GM23338 (cell line): ENCODE data around the gene LYVE1. TPM values are rescaled to one million over a fixed set of nuclear protein-coding genes. Genes with fewer than 3 reads are reported as not detected.

Experiments
- ATAC-seq: fragments of 200-7000 bp; cut with Tn5 transposase; 3 replicates; pipeline ENCODE4 v1.9.1; 2020
- DNase-seq: peaks from one replicate; pipeline ENCODE4 v3.0.0-alpha.2; 2015; ENCODE audit warnings: low spot score
- H2AFZ ChIP-seq: fragments of 200-600 bp; sonication (generic); 2 replicates; pipeline ENCODE4 v1.8.0; 2016; ENCODE audit warnings: antibody characterized with exemption, mild to moderate bottlenecking, moderate library complexity
- H3F3A ChIP-seq: fragments of 200-600 bp; sonication (generic); replicated peaks from 2 replicates; pipeline ENCODE4 v1.8.0; 2017; ENCODE audit warnings: antibody characterized with exemption, mixed run types, low read depth
- H3K27ac ChIP-seq: fragments of 200-600 bp; sonication (generic); 2 replicates; pipeline ENCODE4 v1.6.1; 2016; ENCODE audit warnings: low read depth
- H3K27me3 ChIP-seq: fragments of 200-600 bp; sonication (generic); 2 replicates; pipeline ENCODE4 v1.8.0; 2016; ENCODE audit warnings: mild to moderate bottlenecking, mixed run types, moderate library complexity; ENCODE audit not compliant: insufficient read depth
- H3K36me3 ChIP-seq: fragments of 200-600 bp; sonication (generic); 2 replicates; pipeline ENCODE4 v1.8.0; 2016; ENCODE audit warnings: mild to moderate bottlenecking; ENCODE audit not compliant: insufficient read depth
- H3K4me1 ChIP-seq: fragments of 200-600 bp; sonication (generic); 2 replicates; pipeline ENCODE4 v1.8.0; 2016; ENCODE audit warnings: mild to moderate bottlenecking, moderate library complexity; ENCODE audit not compliant: insufficient read depth
- H3K4me2 ChIP-seq: fragments of 200-600 bp; sonication (generic); 2 replicates; pipeline ENCODE4 v1.7.1; 2017; ENCODE audit warnings: mixed run types
- H3K4me3 ChIP-seq: fragments of 200-600 bp; sonication (generic); 2 replicates; pipeline ENCODE4 v1.6.1; 2016; ENCODE audit warnings: mixed run types
- H3K79me2 ChIP-seq: fragments of 200-600 bp; sonication (generic); replicated peaks from 2 replicates; pipeline ENCODE4 v1.8.0; 2017; ENCODE audit warnings: mild to moderate bottlenecking; ENCODE audit not compliant: insufficient read depth
- H3K9me2 ChIP-seq: fragments of 200-600 bp; sonication (generic); 2 replicates; pipeline ENCODE4 v1.8.0; 2017; ENCODE audit not compliant: insufficient read depth
- H4K20me1 ChIP-seq: fragments of 200-600 bp; sonication (generic); replicated peaks from 2 replicates; pipeline ENCODE4 v1.8.0; 2017; ENCODE audit warnings: mild to moderate bottlenecking; ENCODE audit not compliant: insufficient read depth
- H3K27ac Mint-ChIP-seq: 2 replicates; pipeline ENCODE4 v1.8.0; 2020; ENCODE audit warnings: inconsistent platforms, mild to moderate bottlenecking, moderate library complexity, mixed read lengths
- H3K27me3 Mint-ChIP-seq: 3 replicates; pipeline ENCODE4 v1.8.0; 2022; ENCODE audit warnings: low read depth, mild to moderate bottlenecking, moderate library complexity, mixed read lengths, inconsistent platforms; ENCODE audit not compliant: insufficient read depth, poor library complexity
- H3K36me3 Mint-ChIP-seq: 3 replicates; pipeline ENCODE4 v1.8.0; 2021; ENCODE audit warnings: low read depth, mild to moderate bottlenecking, inconsistent platforms, moderate library complexity, mixed read lengths
- H3K4me1 Mint-ChIP-seq: 3 replicates; pipeline ENCODE4 v1.8.0; 2020; ENCODE audit warnings: mild to moderate bottlenecking, inconsistent platforms, mixed read lengths
- H3K4me3 Mint-ChIP-seq: 3 replicates; pipeline ENCODE4 v1.8.0; 2021; ENCODE audit warnings: moderate library complexity, mild to moderate bottlenecking, inconsistent platforms, mixed read lengths
- H3K9me3 Mint-ChIP-seq: 3 replicates; pipeline ENCODE4 v1.8.0; 2020; ENCODE audit warnings: moderate library complexity, mild to moderate bottlenecking, inconsistent platforms, mixed read lengths
- CREB1 ChIP-seq: fragments of 250-450 bp; sonication (Bioruptor Pico); IDR thresholded peaks from 2 replicates; pipeline ENCODE4 v1.5.0; 2020; ENCODE audit warnings: low read depth, mild to moderate bottlenecking, moderate library complexity
- CTCF ChIP-seq, 2 experiments: fragments of 200-600 bp in 1 of 2; sonication (generic) in 1 of 2; conservative IDR thresholded peaks; 2 replicates each; pipeline versions ENCODE4 v1.5.1 to v1.6.1; 2016 to 2017; ENCODE audit warnings: antibody characterized with exemption in 2 of 2, low read depth in 2 of 2, mild to moderate bottlenecking in 2 of 2, moderate library complexity in 1 of 2
- EZH2phosphoT487 ChIP-seq: fragments of 200-600 bp; sonication (generic); IDR thresholded peaks from one replicate; pipeline ENCODE4 v1.8.1; 2018; ENCODE audit warnings: antibody characterized with exemption; ENCODE audit not compliant: unreplicated experiment
- JUNB ChIP-seq: IDR thresholded peaks from one replicate; pipeline ENCODE4 v1.6.1; 2016; ENCODE audit warnings: antibody characterized with exemption; ENCODE audit not compliant: unreplicated experiment
- NANOG ChIP-seq: IDR thresholded peaks from 2 replicates; pipeline ENCODE4 v1.6.1; 2016; ENCODE audit warnings: antibody characterized with exemption, borderline replicate concordance
- REST ChIP-seq: IDR thresholded peaks from one replicate; pipeline ENCODE4 v1.6.1; 2018; ENCODE audit warnings: antibody characterized with exemption; ENCODE audit not compliant: unreplicated experiment
- ZNF114 ChIP-seq: fragments of 250-450 bp; sonication (Bioruptor Pico); IDR thresholded peaks from 2 replicates; pipeline ENCODE4 v1.5.0; 2020; ENCODE audit warnings: mild to moderate bottlenecking, moderate library complexity
- ZNF331 ChIP-seq: fragments of 250-450 bp; sonication (Bioruptor Pico); IDR thresholded peaks from 2 replicates; pipeline ENCODE4 v1.5.0; 2020; ENCODE audit warnings: low read depth, mild to moderate bottlenecking, moderate library complexity
- ZNF462 ChIP-seq: fragments of 250-450 bp; sonication (Bioruptor Pico); IDR thresholded peaks from 2 replicates; pipeline ENCODE4 v1.5.0; 2020; ENCODE audit warnings: mild to moderate bottlenecking, moderate library complexity
- polyA plus RNA-seq: library from polyadenylated mRNA; unstranded; fragments of >200 nt; fragmentation: Nextera tagmentation; extraction: Ambion mirVana; gene quantifications from 2 replicates; pipeline ENCODE4 v1.2.1, GENCODE V29; 2016
- total RNA-seq: library from RNA; depleted of rRNA; stranded (reverse); fragments of >200 nt; shearing (Covaris generic); gene quantifications from 2 replicates; pipeline ENCODE4 v1.2.3, GENCODE V29; 2014

LYVE1 gene
- total and polyA plus RNA-seq, 2 experiments from 2014 or later = 0.94 TPM; not detected in 1

GRCh38 chr11:10537600-10537999 lies 30.9 kb downstream of the LYVE1 start (continued):
- TF ChIP-seq ZNF462 (CRISPR knock-in tag) = no peak

GRCh38 chr11:10534316-10534715 lies 34.1 kb downstream of the LYVE1 start:
- DNase-seq (no peak), ATAC-seq (no peak)
- Mint-ChIP-seq H3K9me3 (no peaks in the 10 kb centered on the region), H3K4me1 (no peaks in the 10 kb centered on the region), H3K27ac (no peak overlapping the region), H3K36me3 (no peaks in the 10 kb centered on the region), H3K4me3 (no peak overlapping the region), H3K27me3 (no peaks in the 10 kb centered on the region)
- Histone ChIP-seq H4K20me1 (no peaks in the 10 kb centered on the region), H3K4me1 (no peaks in the 10 kb centered on the region), H3K9me2 (no peaks in the 10 kb centered on the region), H3K27ac (no peak overlapping the region), H2AFZ (no peak overlapping the region), H3K79me2 (no peaks in the 10 kb centered on the region), H3K27me3 (0 out of 2 replicates have a peak, but pooled peaks cover 1% of the 10 kb centered on the region), H3K4me2 (no peak overlapping the region), H3F3A (no peaks in the 10 kb centered on the region), H3K36me3 (no peaks in the 10 kb centered on the region), H3K4me3 (no peak overlapping the region)
- TF ChIP-seq ZNF114 = no peak
- TF ChIP-seq NANOG = no peak
- TF ChIP-seq ZNF331 (CRISPR knock-in tag) = no peak
- no peak for TF ChIP-seq EZH2phosphoT487
- TF ChIP-seq JUNB = no peak
- TF ChIP-seq REST = no peak
- no peak for TF ChIP-seq CTCF (conservative IDR thresholded peaks at IDR 0.05; ENCODE audit: low read depth in 2 of 2)
- no peak for TF ChIP-seq CREB1 (CRISPR knock-in tag)
